ENCODE results near the gene GFOD1. TPM values are rescaled to one million over a fixed set of nuclear protein-coding genes. Genes with fewer than 3 reads are reported as not detected.
A peak's percentile ranks its signal among the peaks of the same experiment; 100 is the strongest.

GFOD1 gene
- total and polyA plus RNA-seq, 10 of the 15 experiments (the other 5 are each of a cell fraction or from before 2014, with no cell fraction given), result 6.5 to 41.4 (median 16.0) TPM

- ChIA-PET RAD21 (ENCODE audit: unreplicated experiment) (interaction anchor here (0.7 to 5.0 kb wide), 13 partner anchors 15 to 194 kb away, joined by 3 to 65 read pairs (median 5); partner anchors contain the start of genes GFOD1 and SIRT5), POLR2A (interaction anchor here (0.6 to 5.6 kb wide), 8 partner anchors 11 to 107 kb away, joined by 3 to 55 read pairs (median 6); partner anchors contain the start of genes GFOD1 and TBC1D7), CTCF (interaction anchor here (0.6 to 6.2 kb wide), 20 partner anchors 10 to 686 kb away, joined by 3 to 68 read pairs (median 3); partner anchors contain the start of gene SIRT5), SMC1A (ENCODE audit: uncharacterized antibody, unreplicated experiment) (interaction anchor here (0.8 to 13.1 kb wide), 21 partner anchors 9 to 234 kb away, joined by 3 to 241 read pairs (median 4); partner anchors contain the start of genes NOL7, SIRT5 and TBC1D7)
- Histone ChIP-seq H3K36me3 (ENCODE audit: control insufficient read depth in 2 of 2, insufficient read depth in 2 of 2, low read length in 1 of 2) (peaks cover 3 to 10% of the 10 kb centered on the region in 2 experiments; a peak in 3 of 4 replicates), H3K4me2 (ENCODE audit: control insufficient read depth, insufficient read depth) (no peak overlapping the region), H3K27me3 (replicated peaks in 1 of 2; ENCODE audit: control insufficient read depth in 2 of 2, insufficient read depth in 2 of 2, low read length in 1 of 2) (no peaks in the 10 kb centered on the region), H3K4me3 (no peak overlapping the region), H3K9me3 (replicated peaks; ENCODE audit: control insufficient read depth, insufficient read depth, low read length) (peaks cover 5% of the 10 kb centered on the region; the same call in 2 of the 3 replicates), H4K20me1 (ENCODE audit: control insufficient read depth, insufficient read depth) (no peaks in the 10 kb centered on the region), H3K79me2 (ENCODE audit: control insufficient read depth, insufficient read depth, low read length) (peaks cover 24% of the 10 kb centered on the region), H3K9ac (ENCODE audit: control insufficient read depth, insufficient read depth, low read length) (no peak overlapping the region), H3K4me1 (ENCODE audit: control insufficient read depth, insufficient read depth, low read length) (peaks cover 72% of the 10 kb centered on the region), H2AFZ (ENCODE audit: control insufficient read depth, low read depth, low read length) (no peak overlapping the region), H3K27ac (ENCODE audit: control insufficient read depth, insufficient read depth) (0 out of 2 replicates have a peak overlapping the region, but pooled peaks have one; percentile 0)
- ATAC-seq (no peak), DNase-seq (ENCODE audit: low read depth, low spot score) (no peak), FAIRE-seq (no peak)
- in situ Hi-C loops (cut with MboI), result loop anchor here (5.0 kb wide), 1 partner anchor 47 kb away; no protein-coding TSS in a partner anchor
- WGBS (ENCODE audit: insufficient coverage, insufficient replicate concordance, low lambda C conversion rate, missing lambda C conversion rate), result 100% methylated on average over 2 of the region's 2 CpGs
- intact Hi-C loops (cut with micrococcal nuclease; ENCODE audit: unreplicated experiment), result no loop called here
- no TSS peak for BruUV-seq (replicated peaks)
- TF ChIP-seq ZNF274 (IDR thresholded peaks at IDR 0.05; ENCODE audit: insufficient read depth, insufficient read length) (no peak), ZBTB4 (CRISPR knock-in tag; IDR thresholded peaks at IDR 0.05) (no peak), SUZ12 (IDR thresholded peaks at IDR 0.05; ENCODE audit: unreplicated experiment) (no peak), CBX3 (IDR thresholded peaks at IDR 0.05; ENCODE audit: borderline replicate concordance, low read depth) (no peak), PML (IDR thresholded peaks at IDR 0.05; ENCODE audit: low read length) (no peak), CHD2 (IDR thresholded peaks at IDR 0.05; ENCODE audit: borderline replicate concordance, low read depth, low read length) (no peak), ZNF384 (IDR thresholded peaks at IDR 0.05; ENCODE audit: borderline replicate concordance, low read depth, low read length) (no peak), KDM1A (IDR thresholded peaks at IDR 0.05; ENCODE audit: borderline replicate concordance) (no peak), RFX5 (IDR thresholded peaks at IDR 0.05; ENCODE audit: low read depth, low read length) (no peak), ESRRA (IDR thresholded peaks at IDR 0.05; ENCODE audit: low read length) (no peak), IRF4 (IDR thresholded peaks at IDR 0.05; ENCODE audit: low read depth, low read length) (no peak), GABPA (IDR thresholded peaks at IDR 0.05; ENCODE audit: low read depth) (no peak)
- TF ChIP-seq, protein P1, sequence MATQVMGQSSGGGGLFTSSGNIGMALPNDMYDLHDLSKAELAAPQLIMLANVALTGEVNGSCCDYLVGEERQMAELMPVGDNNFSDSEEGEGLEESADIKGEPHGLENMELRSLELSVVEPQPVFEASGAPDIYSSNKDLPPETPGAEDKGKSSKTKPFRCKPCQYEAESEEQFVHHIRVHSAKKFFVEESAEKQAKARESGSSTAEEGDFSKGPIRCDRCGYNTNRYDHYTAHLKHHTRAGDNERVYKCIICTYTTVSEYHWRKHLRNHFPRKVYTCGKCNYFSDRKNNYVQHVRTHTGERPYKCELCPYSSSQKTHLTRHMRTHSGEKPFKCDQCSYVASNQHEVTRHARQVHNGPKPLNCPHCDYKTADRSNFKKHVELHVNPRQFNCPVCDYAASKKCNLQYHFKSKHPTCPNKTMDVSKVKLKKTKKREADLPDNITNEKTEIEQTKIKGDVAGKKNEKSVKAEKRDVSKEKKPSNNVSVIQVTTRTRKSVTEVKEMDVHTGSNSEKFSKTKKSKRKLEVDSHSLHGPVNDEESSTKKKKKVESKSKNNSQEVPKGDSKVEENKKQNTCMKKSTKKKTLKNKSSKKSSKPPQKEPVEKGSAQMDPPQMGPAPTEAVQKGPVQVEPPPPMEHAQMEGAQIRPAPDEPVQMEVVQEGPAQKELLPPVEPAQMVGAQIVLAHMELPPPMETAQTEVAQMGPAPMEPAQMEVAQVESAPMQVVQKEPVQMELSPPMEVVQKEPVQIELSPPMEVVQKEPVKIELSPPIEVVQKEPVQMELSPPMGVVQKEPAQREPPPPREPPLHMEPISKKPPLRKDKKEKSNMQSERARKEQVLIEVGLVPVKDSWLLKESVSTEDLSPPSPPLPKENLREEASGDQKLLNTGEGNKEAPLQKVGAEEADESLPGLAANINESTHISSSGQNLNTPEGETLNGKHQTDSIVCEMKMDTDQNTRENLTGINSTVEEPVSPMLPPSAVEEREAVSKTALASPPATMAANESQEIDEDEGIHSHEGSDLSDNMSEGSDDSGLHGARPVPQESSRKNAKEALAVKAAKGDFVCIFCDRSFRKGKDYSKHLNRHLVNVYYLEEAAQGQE (IDR thresholded peaks at IDR 0.05; ENCODE audit: low read depth, low read length), result no peak
- TF ChIP-seq, protein P2, sequence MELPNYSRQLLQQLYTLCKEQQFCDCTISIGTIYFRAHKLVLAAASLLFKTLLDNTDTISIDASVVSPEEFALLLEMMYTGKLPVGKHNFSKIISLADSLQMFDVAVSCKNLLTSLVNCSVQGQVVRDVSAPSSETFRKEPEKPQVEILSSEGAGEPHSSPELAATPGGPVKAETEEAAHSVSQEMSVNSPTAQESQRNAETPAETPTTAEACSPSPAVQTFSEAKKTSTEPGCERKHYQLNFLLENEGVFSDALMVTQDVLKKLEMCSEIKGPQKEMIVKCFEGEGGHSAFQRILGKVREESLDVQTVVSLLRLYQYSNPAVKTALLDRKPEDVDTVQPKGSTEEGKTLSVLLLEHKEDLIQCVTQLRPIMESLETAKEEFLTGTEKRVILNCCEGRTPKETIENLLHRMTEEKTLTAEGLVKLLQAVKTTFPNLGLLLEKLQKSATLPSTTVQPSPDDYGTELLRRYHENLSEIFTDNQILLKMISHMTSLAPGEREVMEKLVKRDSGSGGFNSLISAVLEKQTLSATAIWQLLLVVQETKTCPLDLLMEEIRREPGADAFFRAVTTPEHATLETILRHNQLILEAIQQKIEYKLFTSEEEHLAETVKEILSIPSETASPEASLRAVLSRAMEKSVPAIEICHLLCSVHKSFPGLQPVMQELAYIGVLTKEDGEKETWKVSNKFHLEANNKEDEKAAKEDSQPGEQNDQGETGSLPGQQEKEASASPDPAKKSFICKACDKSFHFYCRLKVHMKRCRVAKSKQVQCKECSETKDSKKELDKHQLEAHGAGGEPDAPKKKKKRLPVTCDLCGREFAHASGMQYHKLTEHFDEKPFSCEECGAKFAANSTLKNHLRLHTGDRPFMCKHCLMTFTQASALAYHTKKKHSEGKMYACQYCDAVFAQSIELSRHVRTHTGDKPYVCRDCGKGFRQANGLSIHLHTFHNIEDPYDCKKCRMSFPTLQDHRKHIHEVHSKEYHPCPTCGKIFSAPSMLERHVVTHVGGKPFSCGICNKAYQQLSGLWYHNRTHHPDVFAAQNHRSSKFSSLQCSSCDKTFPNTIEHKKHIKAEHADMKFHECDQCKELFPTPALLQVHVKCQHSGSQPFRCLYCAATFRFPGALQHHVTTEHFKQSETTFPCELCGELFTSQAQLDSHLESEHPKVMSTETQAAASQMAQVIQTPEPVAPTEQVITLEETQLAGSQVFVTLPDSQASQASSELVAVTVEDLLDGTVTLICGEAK (IDR thresholded peaks at IDR 0.05; ENCODE audit: borderline replicate concordance), result no peak
Observed at GRCh38 chr6:13380761-13381160, 106.6 kb downstream of the GFOD1 start.

Measured in GM12878 (cell line).